H54 (cell line): ENCODE results near the gene SH3RF3.

Source experiments
- DNase-seq: peaks from one replicate; pipeline ENCODE4 v3.0.0; 2011; ENCODE audit warnings: low spot score, mixed read lengths; ENCODE audit not compliant: insufficient read length
- FAIRE-seq: peaks from 3 replicates; lab custom pipeline; 2011; peaks lifted over from hg19 to GRCh38; lab: Jason Lieb, UNC
- POLR2A ChIP-seq: IDR thresholded peaks from 2 replicates; pipeline ENCODE4 v1.6.1; 2011; ENCODE audit warnings: low read depth, mild to moderate bottlenecking, low read length

The SH3RF3 gene

GRCh38 chr2:109453371-109453995 lies 324.5 kb downstream of the SH3RF3 start:
- DNase-seq (no peak), FAIRE-seq (no peak)
- TF ChIP-seq POLR2A = no peak

- no peak for TF ChIP-seq POLR2A
- FAIRE-seq (no peak), DNase-seq (no peak)
Observed at GRCh38 chr2:109454304-109454703, 325.3 kb downstream of the SH3RF3 start.

- FAIRE-seq (no peak), DNase-seq (no peak)
- no peak for TF ChIP-seq POLR2A
Observed at GRCh38 chr2:109454765-109455394, 325.9 kb downstream of the SH3RF3 start.

GRCh38 chr2:109455731-109456691 lies 327.0 kb downstream of the SH3RF3 start:
- no peak for TF ChIP-seq POLR2A
- FAIRE-seq (no peak), DNase-seq (no peak)

- FAIRE-seq = no peak
- no peak for TF ChIP-seq POLR2A
- no peak for DNase-seq
Observed at GRCh38 chr2:109456776-109457175, 327.8 kb downstream of the SH3RF3 start.

- DNase-seq (no peak), FAIRE-seq (no peak)
- no peak for TF ChIP-seq POLR2A
Observed at GRCh38 chr2:109457366-109457765, 328.4 kb downstream of the SH3RF3 start.

- FAIRE-seq = no peak
- DNase-seq = no peak
Observed at GRCh38 chr2:109457794-109458193, 328.8 kb downstream of the SH3RF3 start.

GRCh38 chr2:109458512-109458911 lies 329.5 kb downstream of the SH3RF3 start:
- FAIRE-seq (no peak), DNase-seq (no peak)
- no peak for TF ChIP-seq POLR2A

More at GRCh38 chr2:109457794-109458193, 328.8 kb downstream of the SH3RF3 start:
- TF ChIP-seq POLR2A = no peak

- FAIRE-seq (no peak), DNase-seq (no peak)
- no peak for TF ChIP-seq POLR2A
Observed at GRCh38 chr2:109459485-109459884, 330.5 kb downstream of the SH3RF3 start.

GRCh38 chr2:109460553-109461324 lies 331.7 kb downstream of the SH3RF3 start:
- DNase-seq (no peak), FAIRE-seq (no peak)
- no peak for TF ChIP-seq POLR2A

- no peak for FAIRE-seq
- no peak for TF ChIP-seq POLR2A
- no peak for DNase-seq
Observed at GRCh38 chr2:109463236-109463635, 334.2 kb downstream of the SH3RF3 start.

GRCh38 chr2:109463891-109464290 lies 334.9 kb downstream of the SH3RF3 start:
- TF ChIP-seq POLR2A = no peak
- FAIRE-seq = no peak
- DNase-seq = no peak
